ENCODE results near the gene EIF2S2. TPM values are rescaled to one million over a fixed set of nuclear protein-coding genes. Genes with fewer than 3 reads are reported as not detected.

EIF2S2 gene
- total RNA-seq, 1 donor from 2014 or later = 39.0 TPM

DNA sequence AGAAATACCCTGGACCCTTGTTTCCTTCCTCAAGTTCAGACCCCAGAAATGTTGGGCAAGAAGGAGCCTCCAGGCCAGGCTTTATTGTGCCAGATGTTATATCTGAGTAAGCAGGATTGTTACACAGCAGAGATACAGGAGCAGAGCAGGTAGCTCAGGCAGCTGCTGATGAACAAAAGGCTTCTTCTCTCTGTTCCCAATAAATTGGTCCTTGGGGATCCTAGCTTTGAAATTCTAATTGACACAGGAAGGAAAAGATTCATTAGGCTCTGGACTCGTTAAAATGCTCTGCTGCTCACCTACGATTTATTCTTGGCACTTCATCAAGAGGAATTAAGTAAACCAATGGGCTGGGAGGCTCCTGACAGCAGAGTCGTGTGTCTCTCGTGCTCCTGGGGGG is 64.1 kb downstream of the EIF2S2 start:
- ATAC-seq (ENCODE audit: poor library complexity) = no peak
- intact Hi-C loops (cut with DNase I) = no loop called here
- no peak for DNase-seq

GRCh38 chr20:34047010-34047687 is 64.9 kb downstream of the EIF2S2 start:
- intact Hi-C loops (cut with DNase I) = no loop called here
- ATAC-seq (ENCODE audit: poor library complexity) = no peak
- no peak for DNase-seq

DNA sequence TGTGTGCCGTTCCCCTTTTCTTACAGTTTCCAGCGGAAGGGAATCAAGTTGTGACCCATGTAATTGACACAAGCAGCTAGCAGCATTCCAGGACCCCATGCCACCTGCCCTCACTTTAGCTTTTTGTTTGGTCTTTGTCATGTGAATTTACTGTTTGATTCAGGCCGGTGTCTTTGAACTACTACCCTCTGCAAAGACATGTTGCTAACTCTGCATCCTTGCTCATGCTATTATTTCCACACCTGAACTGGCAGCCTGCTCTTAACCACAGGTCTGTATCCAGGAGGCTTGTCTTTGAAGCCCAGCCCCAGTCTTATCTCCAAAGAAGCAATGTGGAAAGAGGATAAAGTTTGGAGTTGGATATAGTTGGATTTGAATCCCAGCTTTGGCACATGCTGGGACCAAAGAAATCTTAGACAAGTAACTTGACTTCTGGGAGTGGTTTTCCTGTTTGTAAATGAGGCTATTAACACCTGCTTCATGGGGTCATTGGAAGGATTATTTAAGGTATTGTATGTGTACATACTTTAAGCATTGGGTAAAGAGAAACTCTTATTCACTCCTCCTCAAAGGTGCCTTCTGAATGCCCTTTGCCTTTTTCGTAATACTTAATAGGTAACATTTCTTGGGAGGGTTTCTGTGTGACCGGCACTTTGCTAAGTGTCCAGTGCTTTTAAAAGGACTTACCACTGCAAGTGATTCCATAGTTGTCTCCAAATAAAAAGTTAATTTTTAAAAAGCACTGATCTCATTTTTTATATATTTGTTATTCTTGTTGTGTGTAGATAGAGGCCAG is 65.9 kb downstream of the EIF2S2 start:
- ATAC-seq (ENCODE audit: poor library complexity) = no peak
- intact Hi-C loops (cut with DNase I) = no loop called here
- DNase-seq = no peak

- intact Hi-C loops (cut with DNase I) = no loop called here
- ATAC-seq (ENCODE audit: poor library complexity) (peak; percentile 53), DNase-seq (peak; percentile 46)
Observed at GRCh38 chr20:34045294-34045693, 66.7 kb downstream of the EIF2S2 start.

DNA sequence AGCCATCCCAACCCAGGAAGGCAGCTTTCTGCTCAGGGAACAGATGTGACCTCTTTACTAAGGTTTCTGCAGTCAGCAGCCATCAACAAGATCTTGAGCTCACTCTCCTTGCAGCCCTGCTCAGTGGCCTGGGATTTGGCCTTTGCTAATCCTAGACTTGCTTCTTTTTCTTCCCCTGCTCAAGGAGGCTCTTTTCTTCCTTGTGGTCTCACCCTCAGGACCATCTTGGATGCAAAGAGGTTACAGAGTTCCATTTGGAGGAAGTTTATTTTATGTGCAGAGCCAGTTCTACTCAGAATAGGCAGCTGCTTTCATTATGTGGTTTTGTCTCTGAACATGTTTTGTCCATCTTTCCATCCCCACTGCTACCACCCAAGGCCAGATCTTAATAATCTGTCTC is 69.0 kb downstream of the EIF2S2 start:
- intact Hi-C loops (cut with DNase I) = no loop called here
- ATAC-seq (ENCODE audit: poor library complexity) (peak; percentile 8), DNase-seq (no peak)

DNA sequence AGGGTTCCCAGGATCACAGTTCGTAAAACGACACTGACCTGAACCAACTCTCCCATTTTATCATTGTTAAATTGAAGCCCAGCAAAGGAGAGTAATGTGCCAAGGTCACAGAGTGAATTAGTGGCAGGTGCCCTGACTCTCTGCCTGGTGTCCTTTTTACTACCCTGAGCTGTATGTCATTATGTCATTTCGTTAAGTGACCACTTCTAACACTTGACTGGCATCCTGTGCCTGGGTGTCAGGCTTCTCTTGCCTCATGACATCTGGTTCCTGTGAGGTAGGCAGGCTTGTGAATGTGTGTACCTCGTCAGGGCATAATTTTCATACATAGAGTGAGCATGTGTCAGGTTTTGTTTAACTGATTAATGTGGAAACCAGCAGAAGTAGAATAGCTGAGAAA is 69.8 kb downstream of the EIF2S2 start:
- ATAC-seq (ENCODE audit: poor library complexity) = peak; percentile 75

GRCh38 chr20:34041226-34041625 is 70.8 kb downstream of the EIF2S2 start:
- intact Hi-C loops (cut with DNase I) = no loop called here
- ATAC-seq (ENCODE audit: poor library complexity) (no peak), DNase-seq (no peak)

More for the DNA sequence above, 69.8 kb downstream of the EIF2S2 start:
- intact Hi-C loops (cut with DNase I) = no loop called here
- no peak for DNase-seq

DNA sequence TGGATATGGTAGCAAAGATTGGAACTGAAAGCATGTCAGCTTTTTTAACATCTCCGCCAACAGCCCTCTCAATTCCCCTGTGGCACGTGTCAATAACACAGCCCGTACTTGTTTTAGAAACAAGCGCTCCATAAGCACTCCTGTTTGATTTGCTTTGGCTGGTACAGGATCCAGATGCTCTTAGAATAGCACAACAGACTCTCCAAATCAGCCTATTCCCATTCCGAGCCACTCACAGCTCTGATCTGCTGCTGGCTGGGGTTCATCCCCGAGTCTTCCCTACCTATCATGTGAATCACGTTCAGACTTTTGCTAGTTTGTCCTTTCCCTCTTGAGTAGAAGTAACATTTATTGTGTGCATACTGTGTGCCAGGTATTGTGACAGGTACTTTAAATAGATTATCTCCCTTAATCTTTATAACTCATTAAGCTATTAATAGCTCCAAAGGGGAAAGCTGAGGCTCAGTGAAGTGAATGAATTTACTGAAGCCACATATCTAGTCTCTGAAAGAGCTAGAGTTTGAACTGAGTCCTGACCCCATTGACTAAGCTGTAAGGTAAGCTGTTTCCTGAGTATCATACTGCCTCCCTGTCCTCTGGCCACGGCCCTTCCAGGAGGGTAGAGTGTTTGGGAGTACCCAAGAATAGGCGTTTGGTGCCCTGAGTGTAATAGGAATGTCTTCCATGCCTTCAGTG is 71.6 kb downstream of the EIF2S2 start:
- DNase-seq (no peak), ATAC-seq (ENCODE audit: poor library complexity) (peak; percentile 82)
- intact Hi-C loops (cut with DNase I) = no loop called here

Small RNA genes lying within 50 kb of the gene (microRNA-seq; reads per million reads assigned to microRNA genes)
- not detected for gene MIR4755

Other genes starting within 250 kb of the EIF2S2 start
- gene RALY, start 118.3 kb downstream of the EIF2S2 start, total RNA-seq = 105 TPM
- gene ASIP, start 129.2 kb upstream of the EIF2S2 start, total RNA-seq = 18.9 TPM
- gene AHCY, start 191.1 kb upstream of the EIF2S2 start, total RNA-seq = 71.2 TPM

Data from Right ventricle myocardium superior (tissue), 1 donor.